ENCODE measurements around the gene ZBTB8OS.
"Not testable (repeated sequence)": the region's sequence is repeated elsewhere in the genome, so short reads cannot be mapped to it uniquely, and the experiment has no call there.

ZBTB8OS gene

DNA sequence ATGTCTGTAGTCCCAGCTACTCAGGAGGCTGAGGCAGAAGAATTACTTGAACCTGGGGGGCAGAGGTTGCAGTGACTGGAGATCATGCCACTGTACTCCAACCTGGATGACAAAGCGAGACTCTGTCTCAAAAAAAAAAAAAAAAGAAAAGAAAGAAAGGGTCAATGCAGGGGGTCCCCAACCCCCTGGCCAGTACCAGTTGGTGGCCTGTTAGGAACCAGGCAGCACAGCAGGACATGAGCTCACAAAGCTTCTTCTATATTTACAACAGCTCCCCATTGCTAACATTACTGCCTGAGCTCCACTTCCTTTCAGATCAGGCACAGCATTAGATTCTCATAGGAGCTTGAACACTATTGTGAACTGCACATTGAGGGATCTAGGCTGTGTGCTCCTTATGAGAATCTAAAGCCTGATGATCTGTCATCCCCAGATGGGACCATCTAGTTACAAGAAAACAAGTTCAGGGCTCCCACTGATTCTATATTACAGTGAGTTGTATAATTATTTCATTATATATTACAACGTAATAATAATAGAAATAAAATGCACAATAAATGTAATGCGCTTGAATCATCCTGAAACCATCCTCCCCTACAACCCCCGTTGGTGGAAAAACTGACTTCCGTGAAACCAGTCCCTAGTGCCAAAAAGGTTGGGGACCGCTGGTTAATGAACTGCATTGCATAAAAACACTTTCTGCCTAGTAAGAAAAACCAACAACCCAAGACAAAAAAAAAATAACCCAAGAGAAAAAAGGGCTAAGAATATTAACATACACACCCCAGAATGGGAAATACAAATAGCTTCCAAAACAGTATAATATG lies 2.8 kb downstream of the ZBTB8OS start:
- DNase-seq = no peak

DNA sequence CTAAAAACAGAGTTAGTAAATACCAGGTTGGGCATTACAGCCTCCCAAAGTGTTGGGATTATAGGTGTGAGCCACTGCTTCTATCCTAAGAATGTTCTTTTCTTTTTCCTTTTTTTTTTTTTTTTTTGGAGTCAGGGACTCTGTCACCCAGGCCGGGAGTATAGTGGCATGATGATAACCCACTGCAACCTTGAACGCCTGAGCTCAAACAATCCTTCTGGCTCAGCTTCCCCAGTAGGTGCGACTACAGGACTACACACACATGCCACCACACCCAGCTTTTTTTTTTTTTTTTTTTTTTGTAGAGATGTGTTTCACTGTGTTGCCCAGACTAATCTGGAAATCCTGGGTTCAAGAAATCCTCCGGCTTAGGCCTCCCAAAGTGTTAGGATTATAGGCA lies 5.9 kb downstream of the ZBTB8OS start:
- DNase-seq = no peak

DNA sequence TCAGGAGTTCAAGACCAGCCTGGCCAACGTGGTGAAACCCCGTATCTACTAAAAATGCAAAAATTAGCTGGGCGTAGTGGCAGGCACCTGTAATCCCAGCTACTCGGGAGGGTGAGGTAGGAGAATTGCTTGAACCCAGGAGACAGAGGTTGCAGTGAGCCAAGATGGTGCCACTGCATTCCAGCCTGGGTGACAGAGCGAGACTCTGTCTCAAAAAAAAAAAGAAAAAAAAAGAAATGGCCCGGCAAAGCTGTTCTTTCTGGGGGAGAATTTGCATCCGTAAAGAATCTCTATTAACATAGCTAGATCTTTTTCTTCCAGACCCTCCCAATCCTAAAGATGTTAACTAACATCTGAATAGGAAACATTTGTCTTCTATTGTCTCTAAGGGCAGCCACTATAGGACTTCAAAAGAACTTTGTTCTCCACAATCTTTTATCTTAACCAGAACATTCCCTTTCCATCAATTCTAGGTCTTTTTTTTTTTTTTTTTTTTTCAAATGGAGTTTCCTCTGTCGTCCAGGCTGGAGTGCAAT lies 8.0 kb downstream of the ZBTB8OS start:
- DNase-seq = not testable (repeated sequence)

DNA sequence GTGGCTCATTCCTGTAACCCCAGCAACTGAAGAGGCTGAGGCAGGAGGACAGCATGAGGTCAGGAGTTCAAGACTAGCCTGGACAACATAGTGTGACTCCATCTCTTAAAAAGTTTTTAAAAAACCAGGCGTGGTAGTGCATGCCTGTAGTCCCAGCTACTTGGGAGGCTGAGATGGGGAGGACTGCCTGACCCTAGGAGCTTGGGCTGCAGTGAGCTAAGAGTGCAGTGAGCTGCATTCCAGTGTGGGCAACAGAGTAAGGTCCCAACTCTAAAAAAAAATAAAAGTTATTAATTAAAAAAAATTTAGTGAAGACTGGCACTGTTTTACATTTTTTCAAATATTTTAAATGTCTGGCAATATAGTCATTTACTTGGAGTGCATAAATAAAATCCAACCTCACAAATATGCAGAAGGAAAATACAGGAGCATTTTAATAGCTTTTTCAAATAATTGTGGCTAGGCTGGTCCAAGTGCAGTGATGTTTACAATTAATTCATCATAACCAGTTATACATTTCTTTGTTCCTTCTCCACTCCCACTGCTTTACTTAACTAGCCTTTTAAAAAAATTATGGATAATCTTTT lies 10.8 kb downstream of the ZBTB8OS start:
- DNase-seq = no peak

DNA sequence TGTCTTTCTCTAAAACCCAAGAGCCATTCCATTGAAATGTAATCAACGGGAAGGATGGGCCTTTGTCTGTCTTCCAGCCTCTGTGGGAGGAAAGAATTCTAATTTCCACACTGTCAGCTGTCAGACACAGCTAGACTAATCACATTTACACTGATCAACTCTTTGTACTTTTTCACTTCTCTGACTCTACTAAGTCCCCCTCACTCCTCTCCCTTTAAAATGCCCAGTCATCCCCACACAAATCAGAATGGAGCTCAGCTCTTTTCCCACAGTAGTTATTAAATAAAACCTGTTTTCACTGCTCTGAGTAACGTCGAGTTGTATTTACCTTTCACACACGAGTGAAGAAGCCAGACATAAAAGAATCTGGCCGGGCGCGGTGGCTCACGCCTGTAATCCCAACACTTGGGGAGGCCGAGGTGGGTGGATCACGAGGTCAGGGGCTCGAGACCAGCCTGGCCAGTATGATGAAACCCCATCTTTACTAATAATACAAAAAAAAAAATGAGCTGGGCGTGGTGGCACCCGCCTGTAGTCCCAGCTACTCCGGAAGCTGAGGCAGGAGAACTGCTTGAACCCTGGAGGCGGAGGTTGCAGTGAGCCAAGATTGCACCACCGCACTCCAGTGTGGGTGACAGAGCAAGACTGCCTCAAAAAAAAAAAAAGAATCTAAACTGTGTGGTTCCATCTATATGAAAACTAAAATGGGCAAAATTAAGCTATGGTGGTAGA lies 13.3 kb downstream of the ZBTB8OS start:
- DNase-seq = no peak

DNA sequence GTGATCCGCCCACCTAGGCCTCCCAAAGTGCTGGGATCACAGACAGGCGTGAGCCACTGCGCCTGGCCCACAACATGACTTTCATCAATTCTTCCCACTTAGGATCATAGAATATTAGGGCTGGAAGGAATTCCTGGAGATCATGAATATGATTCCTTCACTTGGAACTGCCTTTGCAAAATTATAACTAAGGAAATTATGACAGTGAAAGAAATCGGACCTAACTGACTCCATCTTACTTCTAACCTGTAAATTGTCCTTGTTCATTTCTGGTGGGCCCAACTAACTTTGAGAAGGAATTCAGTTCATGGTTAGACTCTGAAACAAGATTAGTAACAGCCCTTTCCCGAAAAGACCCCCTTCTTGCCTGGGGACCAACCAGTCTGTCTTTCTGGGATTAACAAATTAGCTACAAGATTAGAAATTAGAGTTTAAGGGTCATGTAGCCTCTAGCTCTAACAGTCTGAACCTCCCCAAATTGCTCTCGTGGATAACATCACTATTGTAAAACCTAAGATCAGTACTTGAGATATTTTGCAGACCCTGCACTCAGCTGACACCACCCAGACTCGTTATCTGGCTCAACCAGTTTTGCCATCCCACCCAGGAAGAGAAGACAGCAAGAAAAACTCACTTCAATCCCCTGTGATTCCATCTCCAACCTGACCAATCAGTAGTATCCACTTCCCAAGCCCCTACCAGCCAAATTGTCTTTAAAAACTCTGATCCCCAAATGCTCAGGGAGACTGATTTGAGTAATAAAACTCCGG lies 14.7 kb downstream of the ZBTB8OS start:
- DNase-seq = no peak

DNA sequence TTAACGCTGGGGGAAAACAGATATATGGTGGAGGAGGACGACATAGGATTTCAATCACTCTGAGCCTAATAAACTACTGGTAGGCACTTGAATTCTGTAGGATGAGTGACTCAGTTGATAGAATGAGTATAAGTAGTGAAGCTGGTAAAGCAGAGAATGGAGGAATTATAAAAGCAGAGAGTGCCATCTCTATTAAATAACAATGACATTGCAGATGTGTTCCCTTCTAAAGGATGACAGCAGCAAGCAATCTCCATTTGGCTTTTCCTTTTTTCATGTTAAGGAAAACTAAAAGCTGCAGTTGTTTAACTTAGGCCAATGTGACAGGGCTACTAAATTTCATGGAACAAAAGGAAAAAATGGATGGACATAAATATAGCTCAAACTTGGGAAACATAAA lies 17.5 kb downstream of the ZBTB8OS start:
- no peak for DNase-seq

DNA sequence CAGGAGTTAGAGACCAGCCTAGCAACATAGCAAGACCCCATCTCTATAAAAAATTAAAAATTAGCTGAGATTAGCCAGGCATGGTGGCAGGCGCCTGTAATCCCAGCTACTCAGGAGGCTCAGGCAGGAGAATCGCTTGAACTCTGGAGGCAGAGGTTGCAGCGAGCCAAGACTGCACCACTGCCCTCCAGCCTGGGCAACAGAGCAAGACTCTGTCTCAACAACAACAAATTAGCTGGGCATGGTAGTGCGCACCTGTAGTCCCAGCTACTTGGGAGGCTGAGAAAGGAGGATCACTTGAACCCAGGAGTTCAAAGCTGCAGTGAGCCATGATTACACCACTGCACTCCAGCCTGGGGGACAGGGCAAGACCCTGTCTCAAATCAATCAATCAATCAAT lies 20.2 kb downstream of the ZBTB8OS start:
- not testable (repeated sequence) for DNase-seq

DNA sequence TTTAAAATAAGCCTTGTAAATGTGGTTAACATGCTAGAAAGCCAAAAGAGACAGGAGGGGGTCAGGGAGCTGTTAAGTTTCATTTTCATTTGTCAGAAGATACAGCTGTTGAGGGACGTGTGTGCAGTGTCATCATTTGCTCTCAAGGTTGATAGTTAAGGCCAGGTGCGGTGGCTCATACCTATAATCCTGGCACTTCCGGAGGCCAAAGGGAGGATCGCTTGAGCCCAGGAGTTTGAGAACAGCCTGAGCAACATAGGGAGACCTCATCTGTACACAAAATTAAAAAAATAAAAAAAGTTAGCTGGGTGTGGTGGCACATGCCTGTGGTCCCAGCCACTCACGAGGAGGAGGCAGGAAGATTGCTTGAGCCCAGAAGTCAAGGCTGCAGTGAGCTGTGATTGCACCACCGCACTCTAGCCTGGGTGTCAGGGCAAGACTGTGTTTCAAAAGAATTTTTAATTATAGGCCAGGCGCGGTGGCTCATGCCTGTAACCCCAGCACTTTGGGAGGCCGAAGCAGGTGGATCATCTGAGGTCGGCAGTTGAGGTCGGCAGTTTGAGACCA lies 22.7 kb downstream of the ZBTB8OS start:
- DNase-seq = no peak

DNA sequence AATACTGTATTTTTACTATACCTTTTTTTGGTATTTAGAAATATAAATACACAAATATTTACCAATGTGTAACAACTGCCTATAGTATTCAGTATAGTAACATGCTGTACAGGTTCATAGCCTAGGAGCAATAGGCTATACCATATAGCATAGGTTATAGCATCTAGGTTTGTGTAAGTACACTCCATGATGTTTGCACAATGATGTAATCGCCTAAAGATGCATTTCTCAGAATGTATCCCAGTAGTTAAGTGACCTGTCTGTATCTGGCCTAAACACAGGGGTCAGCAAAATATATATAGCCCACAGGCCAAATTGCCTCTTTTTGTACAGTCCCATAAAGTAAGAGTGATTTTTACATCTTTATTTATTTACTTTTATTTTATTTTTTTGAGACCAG lies 24.2 kb downstream of the ZBTB8OS start:
- DNase-seq = no peak

DNA sequence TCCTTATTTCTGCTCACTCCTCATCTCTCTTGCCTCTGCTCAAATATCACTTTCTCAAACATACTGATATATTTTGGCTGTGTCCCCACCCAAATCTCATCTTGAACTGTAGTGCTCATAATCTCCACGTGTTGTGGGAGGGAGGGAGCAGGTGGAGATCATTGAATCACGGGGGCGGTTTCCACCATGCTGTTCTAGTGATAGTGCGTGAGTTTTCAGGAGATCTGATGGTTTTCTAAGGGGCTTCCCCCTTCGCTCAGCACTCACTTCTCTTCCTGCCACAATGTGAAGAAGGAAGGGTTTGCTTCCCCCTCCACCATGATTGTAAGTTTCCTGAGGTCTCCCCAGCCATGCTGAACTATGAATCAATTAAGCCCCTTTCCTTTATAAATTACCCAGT lies 26.6 kb downstream of the ZBTB8OS start:
- DNase-seq = no peak

DNA sequence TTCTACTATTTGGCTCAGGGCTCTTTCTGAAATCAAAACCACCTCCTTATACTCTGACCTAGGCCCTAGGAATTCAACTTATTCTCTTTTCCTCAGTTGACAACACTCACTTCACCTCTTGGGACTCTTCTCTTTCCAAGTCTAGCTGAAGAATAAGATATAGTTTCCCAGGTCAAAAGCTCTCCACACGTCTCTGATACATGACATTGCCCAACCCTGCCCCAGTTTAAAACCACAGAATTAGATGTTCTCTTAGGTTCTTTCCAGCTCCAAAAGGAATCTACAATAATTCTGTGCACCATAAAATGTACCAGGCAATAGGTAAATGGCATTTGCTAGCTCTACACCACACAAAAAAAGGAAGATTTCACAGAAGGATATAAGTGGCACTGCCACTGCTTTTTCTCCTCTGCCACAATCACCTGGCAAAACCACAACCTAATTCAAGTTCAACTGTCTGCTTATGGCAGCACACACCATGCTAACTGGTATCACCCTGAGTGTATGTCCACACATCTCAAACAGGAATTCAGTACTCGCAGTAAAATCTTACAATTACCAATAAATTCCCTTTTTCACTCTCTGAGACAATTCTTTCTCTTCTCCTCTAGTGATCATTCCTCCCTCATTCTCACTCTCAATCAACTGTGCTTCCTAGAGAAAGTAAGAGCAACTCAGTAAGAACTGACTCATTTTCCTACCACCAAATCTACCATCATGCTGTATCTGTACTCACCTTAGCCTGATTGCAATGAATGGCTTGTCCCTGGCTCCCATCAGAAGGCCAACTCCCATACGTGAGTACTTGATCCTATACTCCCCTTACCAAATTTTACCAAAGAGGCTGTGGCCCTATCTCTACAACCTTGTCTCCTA lies 27.3 kb downstream of the ZBTB8OS start:
- DNase-seq = no peak

DNA sequence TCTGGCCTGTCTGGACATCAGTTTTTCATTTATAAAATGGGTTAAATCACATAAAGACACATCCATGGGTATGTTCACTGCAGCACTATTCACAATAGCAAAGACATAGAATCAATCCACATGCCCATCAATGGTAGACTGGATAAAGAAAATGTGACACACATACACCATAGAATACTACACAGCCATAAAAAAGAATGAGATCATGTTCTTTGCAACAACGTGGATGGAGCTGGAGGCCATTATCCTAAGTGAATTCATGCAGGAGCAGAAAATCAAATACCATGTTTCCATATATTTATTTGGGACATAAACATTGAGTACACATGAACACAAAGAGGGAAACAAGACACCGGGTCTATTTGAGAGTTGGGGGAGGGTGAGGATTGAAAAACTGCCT lies 28.1 kb downstream of the ZBTB8OS start:
- no peak for DNase-seq

DNA sequence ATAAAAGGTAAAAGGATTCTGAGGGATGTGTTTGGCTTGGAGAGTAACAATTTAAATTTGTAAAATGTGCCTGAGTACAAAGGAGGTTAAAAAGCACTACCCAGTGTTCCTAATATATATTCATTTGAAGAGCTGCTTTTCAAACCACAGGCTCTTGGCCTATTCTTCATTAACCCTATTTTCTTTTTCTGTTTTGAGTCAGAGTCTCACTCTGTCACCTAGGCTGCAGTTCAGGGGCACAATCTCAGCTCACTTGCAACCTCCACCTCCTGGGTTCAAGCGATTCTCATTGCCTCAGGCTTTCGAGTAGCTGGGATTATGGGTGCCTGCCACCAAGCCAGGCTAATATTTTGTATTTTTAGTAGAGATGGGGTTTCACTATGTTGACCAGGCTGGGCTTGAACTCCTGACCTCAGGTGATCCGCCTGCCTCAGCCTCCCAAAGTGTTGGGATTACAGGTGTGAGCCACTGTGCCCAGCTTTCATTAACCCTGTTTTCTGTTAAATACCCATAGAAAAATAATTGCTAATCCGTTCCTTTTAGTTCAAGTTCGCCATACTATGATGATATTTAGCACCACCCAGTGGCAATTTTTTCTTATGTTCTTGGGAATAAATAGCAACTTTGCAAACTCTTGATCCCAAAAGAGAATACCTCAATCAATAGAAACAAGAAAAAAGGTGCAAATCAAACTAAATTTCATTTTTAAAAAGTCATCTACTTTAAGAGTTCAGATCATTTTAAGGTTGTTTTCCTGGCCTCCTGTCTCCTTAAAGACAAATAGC lies 30.5 kb downstream of the ZBTB8OS start:
- DNase-seq = no peak

DNA sequence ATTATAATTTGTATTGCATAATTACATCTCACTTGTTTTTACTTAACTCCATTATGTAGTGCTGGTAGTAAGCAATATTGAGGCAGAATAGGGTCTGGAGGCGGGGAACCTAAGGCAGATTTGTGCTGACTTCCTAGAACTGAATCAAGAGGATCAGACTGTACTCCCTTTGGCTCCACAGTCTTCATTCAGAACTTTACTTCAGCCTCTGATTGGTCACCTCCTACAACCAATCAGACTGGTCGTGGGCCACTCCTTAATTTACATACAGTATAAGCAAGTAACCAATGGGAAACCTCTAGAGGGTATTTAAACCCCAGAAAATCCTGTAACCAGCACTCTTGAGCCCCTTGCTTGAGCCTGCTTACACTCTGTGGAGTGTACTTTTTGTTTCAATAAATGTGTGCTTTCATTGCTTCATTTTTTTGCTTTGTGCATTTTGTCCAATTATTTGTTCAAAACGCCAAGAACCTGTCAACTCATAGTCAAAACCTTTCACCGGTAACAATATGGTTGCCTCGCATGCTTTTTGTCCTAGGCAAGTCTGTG lies 31.6 kb downstream of the ZBTB8OS start:
- no peak for DNase-seq

DNA sequence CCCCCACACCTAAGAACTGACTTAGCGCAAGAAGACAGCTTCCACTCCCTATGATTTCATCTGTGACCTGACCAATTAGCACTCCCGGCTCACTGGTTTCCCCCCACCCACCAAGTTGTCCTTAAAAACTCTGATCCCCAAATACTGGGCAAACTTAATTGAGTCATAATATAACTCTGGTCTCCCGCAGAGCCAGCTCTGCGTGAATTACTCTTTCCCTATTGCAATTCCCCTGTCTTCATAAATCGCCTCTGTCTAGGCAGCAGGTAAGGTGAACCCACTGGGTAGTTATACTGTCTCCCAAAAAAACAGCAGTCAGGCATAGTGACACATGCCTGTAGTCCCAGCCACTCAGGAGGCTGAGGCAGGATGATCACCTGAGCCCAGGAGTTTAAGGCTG lies 36.9 kb downstream of the ZBTB8OS start:
- no peak for DNase-seq

DNA sequence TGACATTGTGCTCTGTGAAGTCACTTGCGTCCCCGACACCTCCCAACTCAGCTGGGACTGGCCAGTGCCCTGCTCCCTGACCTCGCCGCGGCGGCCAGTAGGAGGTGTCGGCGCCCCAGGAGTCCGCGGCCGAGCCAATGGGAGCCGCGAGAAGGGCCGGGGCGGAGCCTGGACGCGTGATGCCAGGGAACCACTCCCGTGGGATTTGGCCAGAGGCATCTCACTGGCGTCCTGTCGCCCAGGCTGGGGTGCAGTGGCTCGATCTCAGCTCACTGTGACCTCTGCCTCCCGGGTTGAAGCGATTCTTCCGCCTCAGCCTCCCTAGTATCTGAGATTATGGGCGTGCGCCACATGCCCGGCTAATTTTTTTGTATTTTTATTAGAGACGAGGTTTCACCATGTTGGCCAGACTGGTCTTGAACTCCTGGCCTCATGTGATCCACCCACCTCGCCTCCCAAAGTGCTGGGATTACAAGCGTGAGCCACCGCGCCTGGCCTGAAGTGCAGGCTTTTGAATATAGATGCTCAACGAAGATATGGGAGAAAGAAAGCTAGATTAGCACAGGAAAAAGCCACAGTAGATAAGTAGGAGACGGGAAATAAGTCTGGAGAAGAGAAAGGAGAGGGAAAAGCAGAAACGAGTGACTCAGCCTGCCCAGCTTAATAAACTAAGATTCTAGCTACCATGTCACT lies 38.0 kb downstream of the ZBTB8OS start:
- no peak for DNase-seq

DNA sequence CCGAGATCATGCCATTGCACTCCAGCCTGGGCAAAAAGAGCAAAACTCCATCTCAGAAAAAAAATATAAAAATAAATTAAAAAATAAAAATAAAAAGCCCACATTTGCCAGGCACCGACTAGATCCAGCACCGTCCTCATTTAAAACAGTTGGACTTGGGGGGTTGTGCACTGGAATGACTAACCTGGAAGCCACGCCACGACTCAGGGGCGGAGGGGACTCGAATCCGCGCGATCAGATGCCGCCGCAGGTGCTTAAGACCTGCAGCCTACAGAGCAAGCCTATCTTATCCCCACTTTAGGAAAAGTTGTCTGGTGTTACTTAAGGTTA lies 38.5 kb downstream of the ZBTB8OS start:
- DNase-seq = no peak

DNA sequence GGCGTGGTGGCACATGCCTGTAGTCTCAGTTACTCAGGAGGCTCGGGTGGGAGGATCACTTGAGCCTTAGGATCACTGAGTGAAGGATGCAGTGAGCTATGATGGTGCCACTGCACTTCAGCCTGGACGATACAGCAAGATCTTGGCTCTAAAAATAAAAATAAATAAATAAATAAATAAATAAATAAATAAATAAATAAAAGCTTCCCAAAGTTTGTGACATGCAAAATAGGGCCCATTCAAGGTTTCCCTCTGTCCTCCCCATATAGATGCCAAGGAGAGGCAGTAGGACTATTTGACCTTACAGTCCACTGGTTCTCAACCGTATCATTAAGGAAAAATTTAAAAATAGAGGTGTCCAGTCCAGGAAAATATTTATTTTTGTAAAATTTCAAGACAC lies 41.2 kb downstream of the ZBTB8OS start:
- DNase-seq = no peak

All from SIG-M5 (cell line).